ENCODE data around the gene ZNF687.

Gene ZNF687

DNA sequence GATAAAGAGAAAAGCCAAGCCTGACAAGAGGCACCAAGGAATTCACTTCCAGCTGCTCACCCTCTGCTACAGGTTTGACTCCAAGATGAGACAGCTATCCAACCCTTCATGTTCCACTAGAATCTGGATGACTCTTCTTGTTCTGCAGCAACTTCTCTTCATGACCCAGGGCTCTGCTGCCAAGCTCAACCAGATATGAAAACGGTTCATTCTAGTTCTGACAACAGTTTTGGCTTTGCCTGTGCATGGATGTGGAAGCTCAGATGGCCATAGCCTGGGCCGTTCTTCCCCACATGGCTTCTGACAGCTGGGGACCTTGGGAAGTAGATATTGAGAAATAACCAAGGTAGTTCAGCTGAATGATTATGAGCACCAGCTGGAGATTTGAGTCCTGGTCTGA is 31.4 kb downstream of the ZNF687 start:
- DNase-seq, result no peak

DNA sequence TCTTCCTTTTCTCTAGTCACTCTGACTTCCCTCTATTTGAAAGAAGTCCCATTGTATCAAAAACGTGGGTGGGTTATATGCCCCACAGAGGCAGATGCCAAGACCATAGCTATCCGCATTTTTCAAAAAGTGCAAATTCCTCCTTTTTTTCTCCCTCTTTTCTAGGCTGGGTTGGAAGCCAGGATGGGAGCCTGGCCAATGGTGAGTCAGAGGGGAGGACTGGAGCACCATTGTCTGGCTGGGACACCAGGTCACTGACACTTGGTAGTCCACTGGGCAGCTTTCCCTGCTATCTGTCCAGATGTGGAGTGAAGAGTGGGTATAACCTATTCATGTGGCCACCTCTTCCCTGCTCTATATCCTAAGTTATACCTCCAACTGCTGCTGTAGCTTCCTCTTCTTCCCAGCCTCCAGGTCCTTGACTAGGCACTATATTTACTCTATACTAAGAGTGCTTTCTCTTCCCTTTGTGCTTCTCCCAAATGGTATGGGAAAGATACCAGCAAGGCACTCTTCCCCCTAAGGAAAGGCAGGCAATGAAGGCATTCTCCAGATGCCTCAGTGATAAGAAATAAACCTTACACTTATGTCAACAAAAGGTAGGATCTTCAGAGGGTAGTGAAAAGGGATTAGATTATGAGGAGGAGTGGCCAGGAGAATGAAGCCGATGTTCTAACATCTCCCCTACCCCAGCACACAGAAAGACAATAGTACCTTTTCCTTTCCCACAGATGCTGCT is 32.2 kb downstream of the ZNF687 start:
- DNase-seq, result no peak

DNA sequence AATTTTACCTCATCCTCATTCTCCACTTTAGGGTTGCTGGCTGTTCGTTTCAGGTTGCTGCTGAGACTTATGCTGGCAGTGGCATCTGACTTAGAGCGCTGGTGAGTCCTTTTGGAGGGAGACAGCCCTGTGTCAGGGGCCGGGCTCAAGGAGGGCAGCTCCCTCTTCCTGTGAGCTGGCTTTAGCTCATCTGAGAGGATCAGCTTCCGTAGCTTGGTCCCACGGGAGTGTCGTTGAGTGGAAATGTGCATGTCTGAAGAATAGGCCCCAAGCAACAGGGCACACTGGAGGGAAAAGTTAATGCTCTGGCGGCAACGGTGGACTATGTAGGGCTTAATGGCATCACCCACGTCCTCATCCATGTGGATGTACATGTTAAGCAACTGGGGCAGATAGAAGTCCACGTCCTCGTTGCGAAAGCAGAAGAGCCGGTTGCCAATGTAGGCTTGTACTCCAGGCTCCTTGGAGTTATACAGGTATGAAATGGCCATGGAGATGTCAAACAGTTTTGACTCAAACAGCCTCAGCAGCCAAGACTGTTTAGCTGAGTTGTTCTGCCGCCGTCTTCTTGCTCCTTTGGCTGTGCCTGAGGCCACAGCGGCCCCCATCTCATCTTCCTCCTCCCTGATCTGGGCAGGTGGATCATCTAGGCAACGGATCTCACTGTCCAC is 33.6 kb downstream of the ZNF687 start:
- DNase-seq, result no peak

DNA sequence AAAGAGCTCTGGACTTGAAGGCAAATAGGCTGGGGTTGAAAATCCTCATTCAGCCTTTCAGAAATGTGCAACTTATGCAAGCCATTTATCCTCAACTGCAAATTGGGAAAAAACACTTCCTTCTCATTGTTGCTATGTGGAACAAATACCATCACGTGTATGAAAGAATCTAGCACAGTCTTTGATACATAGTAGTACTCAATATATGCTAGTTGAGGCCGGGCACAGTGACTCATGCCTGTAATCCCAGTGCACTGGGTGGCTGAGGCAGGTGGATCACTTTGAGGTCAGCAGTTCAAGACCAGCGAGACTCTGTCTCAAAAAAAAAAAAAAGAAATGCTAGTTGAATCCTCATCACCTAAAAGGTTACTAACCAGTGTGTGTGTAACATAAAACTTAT is 36.9 kb downstream of the ZNF687 start:
- no peak for DNase-seq

DNA sequence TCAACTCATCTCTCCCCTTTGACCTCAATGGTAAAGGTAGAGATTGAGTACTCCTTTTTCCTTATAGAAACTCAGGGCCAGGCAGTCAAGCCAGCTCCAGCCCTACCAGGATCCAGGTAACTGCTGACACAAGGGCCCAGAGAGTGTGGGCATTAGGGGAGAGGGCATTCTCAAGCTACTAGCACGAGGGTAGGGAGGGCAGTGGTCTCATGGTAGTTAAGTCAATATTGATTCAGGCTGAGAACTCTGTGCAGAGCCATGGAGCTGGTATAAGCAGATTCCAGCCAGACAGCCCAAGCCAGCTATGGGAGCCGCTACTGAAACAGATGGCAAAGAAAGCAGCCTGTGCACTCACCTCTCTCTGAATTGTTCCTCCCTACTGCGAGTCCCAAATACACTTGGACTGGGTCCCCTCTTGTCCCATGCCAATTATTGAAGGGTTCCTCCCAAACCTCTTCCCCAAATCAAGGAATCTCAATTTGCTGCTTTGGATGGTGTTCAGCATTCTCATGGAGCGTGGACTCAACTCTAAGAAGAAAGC is 42.4 kb downstream of the ZNF687 start:
- DNase-seq, result no peak

DNA sequence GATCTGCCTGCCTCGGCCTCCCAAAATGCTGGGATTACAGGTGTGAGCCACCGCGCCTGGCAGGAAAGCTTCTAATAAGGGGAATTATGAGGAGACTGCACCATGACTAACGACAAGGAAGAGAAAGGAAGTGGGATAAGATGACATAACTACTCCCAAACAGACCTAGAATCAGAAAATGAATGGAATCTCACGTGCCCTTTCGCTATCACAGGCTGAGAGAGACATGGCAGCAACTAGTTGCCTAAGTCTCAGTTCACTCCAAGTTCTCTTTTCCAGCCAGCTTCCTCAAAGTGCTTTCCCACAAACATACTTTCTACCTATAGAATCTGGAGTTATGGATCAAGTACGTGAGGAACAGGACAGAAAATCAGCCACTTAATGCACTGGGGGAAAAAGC is 43.1 kb downstream of the ZNF687 start:
- no peak for DNase-seq

DNA sequence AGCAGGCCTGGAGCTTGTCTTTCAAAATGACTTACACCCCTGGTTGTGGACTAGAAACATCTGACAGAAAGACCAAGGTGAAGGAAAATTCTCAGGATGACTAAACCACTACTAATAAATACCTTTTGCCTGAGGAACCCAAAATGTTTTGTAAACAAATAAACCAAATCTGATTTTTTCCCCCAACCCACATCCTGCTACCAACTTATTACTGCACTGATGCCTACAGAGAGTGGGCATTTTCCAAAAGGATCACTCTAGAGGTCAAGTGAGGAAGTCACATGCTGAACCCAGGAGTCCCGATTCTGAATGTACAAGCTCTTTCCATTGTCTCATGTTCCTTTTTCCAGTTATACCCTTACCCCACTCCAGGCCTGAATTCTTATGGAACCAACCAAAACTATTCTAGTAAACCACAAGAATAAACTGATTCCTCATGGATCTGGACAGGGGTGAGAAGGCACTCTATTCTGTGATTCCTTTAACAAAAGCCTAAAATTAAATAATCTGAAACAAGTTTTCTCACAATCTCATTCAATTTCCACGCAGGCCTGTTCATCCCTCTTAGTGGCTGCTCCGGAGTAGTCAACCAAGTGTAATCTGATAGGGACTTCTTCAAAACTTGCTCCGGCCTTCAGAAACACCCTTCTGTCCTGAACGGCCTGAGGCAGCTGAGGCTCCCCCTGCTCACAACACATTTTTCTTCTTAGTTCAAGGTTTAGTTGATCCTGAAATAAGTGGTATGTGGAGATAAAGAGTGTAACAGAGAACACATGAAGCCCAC is 43.7 kb downstream of the ZNF687 start:
- DNase-seq, result no peak

DNA sequence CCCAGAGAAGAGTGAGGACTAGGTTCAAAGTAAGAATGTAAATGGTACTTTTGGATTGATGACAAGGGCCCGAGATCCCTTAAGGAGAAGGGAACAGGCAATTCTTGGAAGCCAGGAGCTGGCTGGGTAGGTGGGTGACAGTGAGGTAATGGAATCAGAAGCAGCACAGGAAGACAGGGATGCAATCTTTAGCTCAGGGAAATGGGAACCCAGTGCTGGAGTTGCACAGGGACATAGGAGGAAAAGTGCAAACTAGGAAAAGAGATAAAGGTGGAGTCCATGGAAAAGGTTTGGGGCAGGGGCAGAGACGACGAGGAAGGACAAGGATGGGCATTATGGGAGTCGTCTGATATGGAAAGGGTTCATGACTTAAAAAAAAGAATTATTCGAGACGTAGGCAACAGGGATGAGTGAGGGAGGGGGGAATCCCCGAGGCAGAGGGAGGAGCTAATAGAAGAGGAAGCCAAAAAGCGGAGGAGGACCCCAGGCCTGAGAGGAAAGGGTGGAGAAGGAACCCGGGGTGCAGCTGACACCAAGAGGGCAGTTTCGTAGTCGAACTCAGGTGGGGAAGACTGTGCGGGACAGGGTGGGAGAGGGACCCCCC is 44.6 kb downstream of the ZNF687 start:
- peak; percentile 77 for DNase-seq

DNA sequence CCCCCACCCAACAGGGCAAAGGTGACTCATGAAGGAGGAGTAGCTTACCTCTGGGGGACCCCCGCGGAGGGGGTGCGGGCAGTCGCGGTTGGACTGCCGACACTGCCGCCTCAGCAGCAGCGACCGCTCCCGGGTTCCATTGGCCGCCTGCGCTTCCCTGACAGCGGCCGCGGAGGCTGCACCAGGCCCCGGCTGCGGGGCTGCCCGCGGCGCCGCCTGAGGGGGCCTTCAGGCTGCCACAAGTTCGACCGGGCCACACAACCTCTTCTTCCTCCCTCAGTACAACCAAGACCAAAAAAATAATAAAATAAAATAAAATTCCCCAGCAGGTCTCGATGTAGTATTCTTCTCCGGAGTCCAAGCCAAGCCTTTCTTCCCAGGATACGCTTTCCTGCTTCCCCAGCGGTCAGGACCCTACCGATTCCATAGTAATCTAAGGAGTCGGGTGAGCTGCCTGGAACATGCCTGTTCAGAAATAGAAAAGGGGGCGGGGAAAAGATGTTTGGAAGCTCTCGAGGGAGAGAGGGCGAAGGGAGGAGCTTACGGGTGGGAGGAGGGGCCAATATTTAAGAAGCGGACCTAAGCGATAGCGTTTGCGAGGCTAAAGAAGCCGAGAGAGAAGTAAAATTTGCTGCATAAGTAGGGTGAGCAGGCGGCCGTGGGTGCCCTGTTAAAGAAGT is 45.3 kb downstream of the ZNF687 start, which contains the start of gene PI4KB:
PI4KB (minus strand) TSS at position 194 of the 680 bp plus-strand sequence. CDS start 10,935 bp downstream, outside the sequence.
- DNase-seq, result peak; percentile 97

DNA sequence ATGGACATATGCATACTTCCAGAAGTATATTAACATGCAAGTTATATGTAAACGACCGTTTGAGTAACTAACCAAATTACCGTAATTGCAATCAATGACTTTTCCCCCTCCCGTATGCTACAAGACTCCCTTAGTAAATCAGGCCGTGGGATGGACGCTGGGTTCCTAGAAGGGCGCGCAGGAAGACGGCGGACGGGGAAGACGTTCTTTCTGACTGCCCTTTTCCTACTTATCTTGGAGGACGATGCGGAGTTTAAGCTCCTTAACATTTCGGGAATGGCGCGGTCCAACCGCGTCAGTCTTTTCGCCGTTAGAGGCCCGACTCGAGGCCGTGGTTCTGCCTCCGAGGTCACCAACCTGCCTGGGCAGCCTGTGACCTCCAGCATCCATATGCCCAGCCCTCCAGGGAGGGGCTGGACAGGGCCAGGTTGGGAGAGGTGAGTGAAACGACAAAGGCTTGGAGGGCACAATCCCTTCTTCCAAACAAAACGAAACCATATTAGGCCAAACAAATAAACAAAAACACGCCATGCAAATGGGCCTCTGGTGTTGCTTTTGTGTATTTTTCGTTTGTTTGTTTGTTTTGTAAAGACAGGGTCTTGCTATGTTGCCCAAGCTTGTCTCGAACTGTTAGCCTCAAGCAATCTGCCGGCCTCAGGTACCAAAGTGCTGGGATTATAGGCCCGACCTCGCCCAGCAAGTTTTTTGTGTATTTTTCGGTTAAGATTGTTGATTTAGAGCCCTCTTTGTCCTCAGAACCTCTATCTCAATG is 46.0 kb downstream of the ZNF687 start:
- DNase-seq, result no peak

DNA sequence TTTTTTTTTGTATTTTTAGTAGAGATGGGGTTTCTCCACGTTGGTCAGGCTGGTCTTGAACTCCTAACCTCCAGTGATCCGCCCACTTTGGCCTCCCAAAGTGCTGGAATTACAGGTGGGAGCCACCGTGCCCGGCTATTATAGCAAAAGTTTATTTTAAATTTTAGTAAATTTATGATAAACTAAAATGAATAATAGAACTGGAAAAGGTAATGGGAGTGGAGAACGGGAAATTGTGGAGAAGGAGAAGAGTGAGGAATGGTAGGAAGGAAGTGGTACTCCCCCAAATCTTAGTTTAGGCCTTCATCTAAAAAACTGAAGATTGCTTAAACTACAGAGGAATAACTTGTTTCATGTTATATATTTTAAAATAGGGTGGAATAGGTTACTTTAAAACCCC is 52.7 kb downstream of the ZNF687 start:
- DNase-seq, result no peak

DNA sequence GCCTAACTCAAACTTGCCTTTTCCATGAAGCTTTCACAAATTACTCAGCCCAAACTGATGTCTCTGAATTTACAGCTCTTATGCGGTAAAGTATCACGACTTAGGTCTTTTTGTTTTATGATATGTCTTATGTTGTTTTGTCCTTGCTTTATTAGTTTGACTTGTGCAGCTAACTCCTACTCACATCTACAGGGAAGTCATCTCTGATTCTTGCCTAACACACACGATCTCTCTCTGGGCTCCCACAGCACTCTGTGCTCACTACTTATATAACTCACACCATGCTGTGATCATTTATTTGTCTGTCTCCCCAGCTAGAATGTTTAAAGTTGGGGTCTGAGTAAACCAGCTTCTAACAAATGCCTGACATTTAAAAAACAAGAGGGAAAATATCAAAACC is 54.5 kb downstream of the ZNF687 start:
- DNase-seq, result no peak

DNA sequence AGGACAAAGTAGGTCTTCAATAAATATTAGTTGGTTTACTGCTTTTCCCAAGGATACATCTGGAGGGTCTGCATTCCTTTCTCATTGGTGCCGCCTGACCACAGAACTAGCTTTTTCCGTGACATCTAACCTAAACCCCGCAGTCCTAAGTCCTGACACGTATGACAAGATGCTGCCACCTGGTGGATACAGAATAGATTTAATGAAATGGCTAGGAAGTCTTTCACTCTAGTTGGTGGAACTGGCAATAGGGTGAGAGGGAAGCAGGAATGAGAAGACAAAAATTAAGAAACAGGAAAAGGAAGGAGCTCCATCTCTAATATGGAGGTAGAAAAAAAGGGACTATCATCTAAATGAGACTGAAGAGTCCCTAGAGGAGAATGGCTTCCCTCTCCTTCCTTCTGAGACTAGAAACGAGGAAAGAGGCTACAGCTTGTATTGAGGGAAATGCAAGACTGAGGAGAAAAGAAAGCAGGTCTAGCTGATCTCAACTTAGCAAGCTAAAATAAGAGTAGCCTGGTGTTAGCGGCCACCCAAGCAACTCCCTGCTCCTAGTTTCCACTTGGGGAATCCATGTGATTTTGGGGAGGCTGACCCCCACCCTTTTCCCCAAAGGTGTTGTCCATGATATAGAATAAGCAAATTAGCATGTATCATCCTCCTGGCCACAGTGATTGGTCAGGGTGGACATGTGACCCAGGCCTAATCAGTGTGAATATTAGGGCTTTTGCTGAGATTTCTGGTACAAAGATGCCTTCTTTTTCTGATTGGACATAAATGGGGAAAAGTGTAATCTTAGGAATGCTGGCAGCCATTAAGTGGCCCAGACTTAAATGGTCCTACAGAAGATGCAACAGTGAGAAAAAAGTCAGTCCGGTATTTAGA is 59.0 kb downstream of the ZNF687 start:
- DNase-seq, result peak; percentile 80

Measured in CD4-positive, alpha-beta T cell treated with Interleukin-12 subunit alpha and Interleukin-12 subunit beta, for 1 hour (primary cell).